Caco-2 (cell line): ENCODE data around the gene RPF1. TPM values are rescaled to one million over a fixed set of nuclear protein-coding genes. Genes with fewer than 3 reads are reported as not detected.

ENCODE experiments used
- Bru-seq: library from RNA; stranded (reverse); fragments of 400-500 nt; gene quantifications from one replicate; lab custom pipeline; 2021; lab: Mats Ljungman, UMichigan
- BruChase-seq, 2 experiments: library from RNA; stranded (reverse); fragments of 400-500 nt; gene quantifications; one replicate each; lab custom pipeline; 2021; lab: Mats Ljungman, UMichigan
- BruUV-seq: library from RNA; stranded (reverse); fragments of 400-500 nt; replicated peaks from 2 replicates; lab custom pipeline; 2021; lab: Mats Ljungman, UMichigan
- CTCF ChIA-PET: fragments of 300-600 bp; sonication (Branson Sonifier 250); formaldehyde crosslinking; loops from one replicate; lab custom pipeline; 2022; ENCODE audit warnings: antibody characterized with exemption; lab: Charles Lee
- POLR2A ChIA-PET: fragments of 300-600 bp; sonication (Branson Sonifier 250); formaldehyde crosslinking; loops from one replicate; lab custom pipeline; 2022; ENCODE audit warnings: antibody characterized with exemption; lab: Charles Lee
- DNase-seq, 2 experiments: peaks; one replicate each; pipeline versions ENCODE4 v3.0.0 to v3.0.0-alpha.2; 2020 to 2022
- H3K27me3 ChIP-seq: replicated peaks from 2 replicates; pipeline ENCODE4 v1.6.0; 2011; ENCODE audit warnings: low read length; ENCODE audit not compliant: control insufficient read depth, insufficient read depth
- H3K36me3 ChIP-seq: 2 replicates; pipeline ENCODE4 v1.5.1; 2011; ENCODE audit warnings: low read length; ENCODE audit not compliant: control insufficient read depth, insufficient read depth
- H3K4me1 ChIP-seq: fragments of 250-450 bp; sonication (Bioruptor Pico); 2 replicates; pipeline ENCODE4 v1.5.1; 2020; ENCODE audit warnings: mild to moderate bottlenecking
- H3K4me3 ChIP-seq: 2 replicates; pipeline ENCODE4 v1.5.1; 2011; ENCODE audit warnings: low read depth, mild to moderate bottlenecking, control low read depth, low read length
- H3K9me3 ChIP-seq: fragments of 250-450 bp; sonication (Bioruptor Pico); 2 replicates; pipeline ENCODE4 v1.5.1; 2020; ENCODE audit warnings: mild to moderate bottlenecking, moderate library complexity
- H3K27ac Mint-ChIP-seq: one replicate; pipeline ENCODE4 v1.8.0; 2022; ENCODE audit warnings: mixed read lengths; ENCODE audit not compliant: unreplicated experiment
- H3K27me3 Mint-ChIP-seq: one replicate; pipeline ENCODE4 v1.8.0; 2022; ENCODE audit warnings: mixed read lengths; ENCODE audit not compliant: insufficient read depth, unreplicated experiment
- H3K36me3 Mint-ChIP-seq: one replicate; pipeline ENCODE4 v1.8.0; 2022; ENCODE audit warnings: mild to moderate bottlenecking, mixed read lengths; ENCODE audit not compliant: insufficient read depth, unreplicated experiment
- H3K4me1 Mint-ChIP-seq: one replicate; pipeline ENCODE4 v1.8.0; 2022; ENCODE audit warnings: low read depth, mixed read lengths; ENCODE audit not compliant: unreplicated experiment
- H3K4me3 Mint-ChIP-seq: one replicate; pipeline ENCODE4 v1.8.0; 2022; ENCODE audit warnings: mild to moderate bottlenecking, moderate library complexity, mixed read lengths; ENCODE audit not compliant: unreplicated experiment
- H3K9me3 Mint-ChIP-seq: one replicate; pipeline ENCODE4 v1.8.0; 2022; ENCODE audit warnings: mixed read lengths; ENCODE audit not compliant: unreplicated experiment
- CTCF ChIP-seq, 2 experiments: fragments of 200-600 bp in 1 of 2; IDR thresholded peaks; 1 replicate in 1 of 2; 2 replicates in 1 of 2; pipeline versions ENCODE4 v1.5.1 to v1.8.0; 2011 to 2022; ENCODE audit warnings: antibody characterized with exemption in 1 of 2, control low read depth in 1 of 2, inconsistent platforms in 1 of 2, low read depth in 1 of 2, low read length in 1 of 2, mild to moderate bottlenecking in 1 of 2, moderate library complexity in 1 of 2; ENCODE audit not compliant: insufficient read depth in 1 of 2, severe bottlenecking in 1 of 2, unreplicated experiment in 1 of 2
- intact Hi-C: fragments of 100-400 bp; cut with micrococcal nuclease; formaldehyde crosslinking; loops from one replicate; pipeline ENCODE4 v1.10.0; 2022; ENCODE audit not compliant: unreplicated experiment
- long read RNA-seq: library from polyadenylated mRNA; stranded (forward); transcript quantifications from one replicate; pipeline ENCODE4 v2.0.0, GENCODE V29; 2022
- total RNA-seq: library from RNA; stranded (reverse); gene quantifications from 2 replicates; pipeline ENCODE4 v1.2.3, GENCODE V29; 2022

RPF1 gene
- total RNA-seq (15.7 and 18.2 TPM in 2 replicates), Bru-seq, nascent RNA (percentile 80 among the genes with signal in this experiment), BruChase-seq, experiment 1, labeled RNA remaining after a 2-hour chase (percentile 70 among the genes with signal in this experiment), BruChase-seq, experiment 2, labeled RNA remaining after a 6-hour chase (percentile 65 among the genes with signal in this experiment)
- long read RNA-seq, transcript RPF1-201 (9 exons, 1,385 nt) = major isoform, 51 of 59 reads
- long read RNA-seq, partial matches to known transcripts = 2 of 59 reads
- long read RNA-seq, other reads (novel, unspliced or antisense) = 6 of 59 reads

- Mint-ChIP-seq H3K4me1 (no peaks in the 10 kb centered on the region), H3K4me3 (peak within 1 kb of the TSS; percentile 98), H3K36me3 (peaks cover 25% of the 10 kb centered on the region), H3K9me3 (peaks cover 12% of the 10 kb centered on the region), H3K27ac (peak within 1 kb of the TSS; percentile 99), H3K27me3 (peaks cover 15% of the 10 kb centered on the region)
- Histone ChIP-seq H3K4me3 (peak within 1 kb of the TSS; percentile 55), H3K36me3 (no peaks in the 10 kb centered on the region), H3K27me3 (no peaks in the 10 kb centered on the region), H3K9me3 (peaks cover 6% of the 10 kb centered on the region), H3K4me1 (no peaks in the 10 kb centered on the region)
- no peak for TF ChIP-seq CTCF (IDR thresholded peaks at IDR 0.05; ENCODE audit: insufficient read depth in 1 of 2, low read depth in 1 of 2, low read length in 1 of 2, severe bottlenecking in 1 of 2, unreplicated experiment in 1 of 2)
- ChIA-PET POLR2A (no interaction called here), CTCF (interaction anchor here (0.8 to 1.2 kb wide), 3 partner anchors 27 to 278 kb away, joined by 3 to 5 read pairs (median 3); partner anchors contain the start of genes GNG5 and SPATA1)
- BruUV-seq = TSS peak; percentile 40
- intact Hi-C loops = loop anchor here (1.0 kb wide), 2 partner anchors 27 to 95 kb away; partner anchors contain the start of genes CTBS, GNG5 and SPATA1
- DNase-seq = peak; percentile 64 to 67
Measured at GRCh38 chr1:84478876-84479868, at the start of gene RPF1. Gene RPF1, plus strand, starts transcription at chr1:84479266. Its CDS starts 16 bp downstream, at chr1:84479282.

GRCh38 chr1:84430546-84430945, 48.5 kb upstream of the RPF1 start:
- no peak overlapping the region for H3K4me3 ChIP-seq
- TF ChIP-seq CTCF (IDR thresholded peaks at IDR 0.05; ENCODE audit: insufficient read depth in 1 of 2, low read depth in 1 of 2, low read length in 1 of 2, severe bottlenecking in 1 of 2, unreplicated experiment in 1 of 2) = no peak
- intact Hi-C loops = loop anchor here (5.0 to 10.0 kb wide), 3 partner anchors 156 to 523 kb away; no protein-coding TSS in a partner anchor
- H3K4me1 ChIP-seq = no peaks in the 10 kb centered on the region
- H3K27me3 ChIP-seq = no peaks in the 10 kb centered on the region
- ChIA-PET CTCF (no interaction called here), POLR2A (no interaction called here)
- no peaks in the 10 kb centered on the region for H3K36me3 Mint-ChIP-seq
- no peak overlapping the region for H3K27ac Mint-ChIP-seq
- H3K9me3 ChIP-seq = no peaks in the 10 kb centered on the region
- H3K4me1 Mint-ChIP-seq = no peaks in the 10 kb centered on the region
- no peak for DNase-seq
- H3K4me3 Mint-ChIP-seq = no peak overlapping the region
- no TSS peak for BruUV-seq
- peaks cover 16% of the 10 kb centered on the region for H3K9me3 Mint-ChIP-seq
- no peaks in the 10 kb centered on the region for H3K36me3 ChIP-seq
- H3K27me3 Mint-ChIP-seq = no peaks in the 10 kb centered on the region
